ENCODE results near the gene CASP2.

The CASP2 gene

DNA sequence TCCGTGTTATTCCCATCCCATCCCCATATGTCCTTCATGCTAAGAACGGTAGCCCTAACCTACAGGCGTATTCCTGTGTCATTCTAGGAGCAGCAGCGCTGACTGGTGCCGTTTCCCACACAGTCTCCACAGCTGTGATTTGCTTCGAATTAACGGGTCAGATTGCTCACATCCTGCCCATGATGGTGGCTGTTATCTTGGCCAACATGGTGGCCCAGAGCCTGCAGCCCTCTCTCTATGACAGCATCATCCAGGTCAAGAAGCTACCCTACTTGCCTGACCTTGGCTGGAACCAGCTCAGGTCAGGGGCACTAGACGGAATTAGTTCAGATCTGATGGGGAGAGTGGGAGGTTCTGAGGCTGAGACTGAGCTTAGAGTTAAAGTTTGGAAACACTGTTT lies 53.7 kb downstream of the CASP2 start:
- DNase-seq = no peak

- DNase-seq = no peak
Measured at GRCh38 chr7:143343596-143343995, 55.4 kb downstream of the CASP2 start.

DNA sequence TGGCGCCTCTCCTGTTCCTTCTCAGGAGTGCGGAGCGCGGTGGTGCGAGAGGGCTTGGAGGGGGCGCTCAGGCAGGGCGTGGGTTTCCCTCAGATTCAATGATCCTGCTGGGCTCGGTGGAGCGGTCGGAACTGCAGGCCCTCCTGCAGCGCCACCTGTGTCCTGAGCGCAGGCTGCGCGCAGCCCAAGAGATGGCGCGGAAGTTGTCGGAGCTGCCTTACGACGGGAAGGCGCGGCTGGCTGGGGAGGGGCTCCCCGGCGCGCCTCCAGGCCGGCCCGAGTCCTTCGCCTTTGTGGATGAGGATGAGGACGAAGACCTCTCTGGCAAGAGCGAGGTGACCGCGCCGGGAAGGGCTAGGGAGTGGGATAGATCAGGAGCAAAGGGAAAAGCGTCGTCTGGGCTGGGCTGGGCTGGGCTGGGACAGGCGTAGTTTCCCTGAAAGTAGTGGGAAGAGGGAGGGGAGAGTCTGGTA lies 57.3 kb downstream of the CASP2 start:
- peak; percentile 59 to 66 for DNase-seq

GRCh38 chr7:143346018-143346417 lies 57.9 kb downstream of the CASP2 start:
- no peak for DNase-seq

DNA sequence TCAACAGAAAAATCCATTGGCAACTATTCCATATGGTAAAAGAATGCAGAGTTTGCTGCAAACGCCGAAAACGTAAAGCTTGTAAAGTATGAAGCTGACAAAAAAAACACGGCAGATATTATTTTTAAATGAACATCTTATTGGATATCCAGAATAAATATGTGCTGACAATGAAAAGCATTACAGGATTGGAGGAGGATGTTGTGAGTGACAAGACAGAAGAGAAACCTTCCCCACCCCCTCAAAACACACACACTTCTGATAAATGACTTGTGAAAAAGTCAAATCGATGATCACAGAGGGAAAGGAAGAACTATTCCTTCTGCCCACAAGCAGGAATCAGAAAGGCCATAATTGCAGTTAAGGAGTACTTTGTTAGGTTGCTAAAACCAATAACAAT lies 59.8 kb downstream of the CASP2 start:
- no peak for DNase-seq

DNA sequence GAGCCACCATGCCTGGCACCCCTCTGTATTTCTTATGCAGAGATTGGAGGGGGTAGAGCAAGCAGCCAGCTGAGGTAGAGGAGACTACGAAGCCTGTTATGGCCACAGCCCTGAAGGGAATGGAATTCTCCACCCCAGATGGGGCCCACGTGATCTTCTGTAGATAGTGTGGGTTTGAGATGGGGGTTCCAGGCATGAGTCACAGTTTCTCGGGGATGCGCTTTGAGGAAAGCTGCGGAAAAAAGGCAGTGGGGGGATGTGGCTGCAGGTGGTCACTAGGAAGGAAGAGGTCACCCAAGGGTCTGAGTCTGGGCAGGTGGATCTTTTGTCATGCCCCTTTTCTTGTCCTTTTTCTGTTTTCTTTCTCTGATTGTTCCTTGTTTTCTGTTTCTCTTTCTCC lies 62.9 kb downstream of the CASP2 start:
- no peak for DNase-seq

GRCh38 chr7:143351574-143351973 lies 63.4 kb downstream of the CASP2 start:
- no peak for DNase-seq

GRCh38 chr7:143352531-143353002 lies 64.4 kb downstream of the CASP2 start:
- DNase-seq = no peak

GRCh38 chr7:143354376-143354775 lies 66.2 kb downstream of the CASP2 start:
- no peak for DNase-seq

GRCh38 chr7:143354965-143355364 lies 66.8 kb downstream of the CASP2 start:
- DNase-seq = no peak

DNA sequence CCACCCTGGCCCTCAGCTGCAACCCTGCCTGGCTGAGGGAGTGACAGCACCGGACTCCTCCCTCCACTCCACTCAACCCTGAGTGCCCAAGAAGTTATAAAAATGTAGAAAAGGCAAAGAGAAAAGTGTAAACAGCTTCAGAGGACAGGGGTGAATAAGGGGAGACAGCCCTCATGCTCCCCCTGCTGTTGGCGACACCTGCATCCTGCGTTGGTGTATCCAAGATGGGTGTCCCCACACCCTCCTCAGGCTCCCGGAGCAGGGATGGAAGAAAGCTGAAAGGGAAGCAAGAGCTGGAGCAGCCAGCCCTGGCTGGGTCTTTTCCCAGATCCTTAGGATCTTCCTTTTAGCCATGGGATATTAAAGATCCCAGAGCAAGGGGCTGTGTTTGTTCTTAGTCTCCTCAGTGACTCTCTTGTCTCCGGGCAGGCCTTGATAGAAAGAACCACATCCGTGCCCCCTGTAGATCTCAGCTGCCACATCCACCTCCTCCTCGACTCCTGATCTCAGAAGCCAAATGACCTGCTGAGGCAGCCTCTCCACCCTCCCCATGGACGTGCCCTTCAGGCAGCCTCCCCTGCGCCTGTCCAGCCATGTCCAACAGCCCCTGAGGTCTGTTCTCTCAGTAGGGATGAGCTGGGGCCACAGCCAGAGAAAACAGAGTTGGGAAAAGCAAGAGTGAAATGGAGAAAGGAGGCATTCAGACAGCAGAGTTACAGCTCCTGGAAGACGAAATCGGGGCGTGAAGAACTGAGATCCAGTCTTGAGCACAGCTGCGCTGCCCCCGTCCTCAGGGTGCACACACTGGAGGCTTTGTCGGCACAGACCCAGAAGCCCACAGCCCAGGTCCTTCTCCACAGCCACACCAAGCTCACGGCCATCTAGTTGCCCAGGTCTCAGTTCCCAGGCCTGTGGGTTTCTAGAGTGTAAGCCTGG lies 67.6 kb downstream of the CASP2 start:
- DNase-seq = no peak

GRCh38 chr7:143356414-143357050 lies 68.4 kb downstream of the CASP2 start:
- no peak for DNase-seq

Measured in CD4-positive, alpha-beta T cell treated with Interleukin-4 for 1 hour (primary cell).